Measurements from ENCODE around the gene CFAP57. TPM values are rescaled to one million over a fixed set of nuclear protein-coding genes. Genes with fewer than 3 reads are reported as not detected.

Gene CFAP57
- polyA plus RNA-seq, 2 of the 4 experiments (the other 2 are of a cell fraction) = 0.54 to 0.80 TPM

- no peaks in the 10 kb centered on the region for H3K9me3 ChIP-seq
- no peak for ATAC-seq
- H3K4me2 ChIP-seq = no peak overlapping the region
- 85% methylated on average over 3 of the region's 3 CpGs for WGBS (ENCODE audit: missing lambda C conversion rate)
- no peak overlapping the region for H3K27ac ChIP-seq
- no peak for FAIRE-seq
- TF ChIP-seq CHD2 (IDR thresholded peaks at IDR 0.05; ENCODE audit: low read length, partially characterized antibody) = no peak
- TF ChIP-seq REST (IDR thresholded peaks at IDR 0.05) = no peak
- no peak for TF ChIP-seq HOXB5 (CRISPR knock-in tag; IDR thresholded peaks at IDR 0.05)
- no peak for TF ChIP-seq SREBF2 (IDR thresholded peaks at IDR 0.05)
- no peak for TF ChIP-seq HMGXB4 (CRISPR knock-in tag; IDR thresholded peaks at IDR 0.05; ENCODE audit: borderline replicate concordance)
- no peak for TF ChIP-seq JUNB (IDR thresholded peaks at IDR 0.05)
- TF ChIP-seq CHD4 (IDR thresholded peaks at IDR 0.05; ENCODE audit: borderline replicate concordance) = no peak
- no peak for TF ChIP-seq PBX3 (IDR thresholded peaks at IDR 0.05)
- no peak for TF ChIP-seq CBX8 (IDR thresholded peaks at IDR 0.05)
- no peak for TF ChIP-seq ZFP36 (IDR thresholded peaks at IDR 0.05; ENCODE audit: borderline replicate concordance, partially characterized antibody)
- TF ChIP-seq GATA3 (IDR thresholded peaks at IDR 0.05; ENCODE audit: borderline replicate concordance) = no peak
- no peak for TF ChIP-seq RARB (CRISPR knock-in tag; IDR thresholded peaks at IDR 0.05)
- no peak for TF ChIP-seq KDM5A (IDR thresholded peaks at IDR 0.05)
- no peak for TF ChIP-seq FOSL2 (IDR thresholded peaks at IDR 0.05)
- TF ChIP-seq FOSL2 (CRISPR knock-in tag; IDR thresholded peaks at IDR 0.05) = no peak
- H3K4me3 ChIP-seq = no peak overlapping the region
- no peak for DNase-seq (ENCODE audit: low read depth in 1 of 2, low spot score in 1 of 2)
- CTCF ChIA-PET = no interaction called here
- no peaks in the 10 kb centered on the region for H3K4me1 ChIP-seq
- POLR2A ChIA-PET = no interaction called here
Measured at GRCh38 chr1:43184388-43184787, 12.3 kb downstream of the CFAP57 start.

- 92% methylated on average over 3 of the region's 3 CpGs for WGBS (ENCODE audit: missing lambda C conversion rate)
- Histone ChIP-seq H3K9me3 (no peaks in the 10 kb centered on the region), H3K4me3 (no peak overlapping the region), H3K4me2 (no peak overlapping the region), H3K4me1 (no peaks in the 10 kb centered on the region), H3K27ac (no peak overlapping the region)
- no peak for FAIRE-seq
- no peak for ATAC-seq
- ChIA-PET CTCF (no interaction called here), POLR2A (no interaction called here)
- TF ChIP-seq EHF (CRISPR knock-in tag; IDR thresholded peaks at IDR 0.05) (no peak), CHD4 (IDR thresholded peaks at IDR 0.05; ENCODE audit: borderline replicate concordance) (no peak), CTCF (IDR thresholded peaks at IDR 0.05) (no peak), SMC3 (IDR thresholded peaks at IDR 0.05) (no peak), TP53 (CRISPR knock-in tag; IDR thresholded peaks at IDR 0.05) (no peak), HMGXB4 (CRISPR knock-in tag; IDR thresholded peaks at IDR 0.05; ENCODE audit: borderline replicate concordance) (no peak), RNF2 (IDR thresholded peaks at IDR 0.05; ENCODE audit: borderline replicate concordance, low read depth) (no peak)
- no peak for DNase-seq (ENCODE audit: low read depth in 1 of 2, low spot score in 1 of 2)
Measured at GRCh38 chr1:43184995-43185394, 12.9 kb downstream of the CFAP57 start.
